ENCODE measurements around the gene AP2A2. TPM values are rescaled to one million over a fixed set of nuclear protein-coding genes. Genes with fewer than 3 reads are reported as not detected.

AP2A2 gene
- polyA plus RNA-seq, 3 donors, result 5.7 to 61.0 (median 8.2) TPM

DNA sequence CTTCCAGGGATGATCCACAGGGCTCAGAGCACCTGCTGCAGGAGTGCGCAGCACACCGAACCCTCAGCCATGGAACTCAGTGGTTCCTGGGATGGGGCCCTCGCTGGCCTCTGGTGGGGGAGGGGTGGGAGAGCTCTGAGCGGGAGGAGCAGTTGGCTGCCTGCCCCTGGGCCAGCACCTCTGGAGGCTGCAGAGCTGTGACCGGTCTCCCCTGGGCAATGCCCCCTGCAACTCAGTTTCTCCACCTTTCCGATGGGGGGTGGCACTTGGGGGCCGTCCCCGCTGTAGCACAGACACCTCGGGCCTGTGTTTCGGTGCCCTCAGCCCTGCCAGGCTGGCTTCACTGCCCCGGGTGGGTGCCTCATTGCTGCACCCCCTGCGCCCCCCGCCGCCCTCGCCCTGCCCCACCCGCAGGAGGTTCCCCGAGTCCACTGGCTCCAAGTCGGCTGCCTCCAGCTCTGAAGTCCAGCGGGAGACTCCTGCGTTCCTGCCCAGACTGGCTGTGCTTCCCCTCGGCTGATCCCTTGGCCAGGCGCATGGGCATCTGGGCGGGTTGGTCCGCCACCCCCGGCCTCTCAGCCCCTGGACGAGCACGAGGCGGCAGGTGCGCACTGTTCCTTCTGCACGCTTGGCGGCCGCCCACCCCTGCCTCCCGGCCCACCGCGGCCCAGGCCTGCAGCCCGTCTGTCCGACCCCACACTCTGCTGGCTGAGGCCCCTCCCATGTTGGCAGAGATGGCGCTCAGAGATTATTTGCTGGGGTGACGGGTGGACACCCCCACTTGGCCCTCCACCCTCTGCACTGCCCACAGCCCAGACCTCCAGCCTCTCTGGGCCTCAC, 109.0 kb downstream of the AP2A2 start:
- no peaks in the 10 kb centered on the region for H3K4me1 ChIP-seq (ENCODE audit: control insufficient read depth in 1 of 2, insufficient read depth in 2 of 2, low read length in 2 of 2)
- H3K4me3 ChIP-seq (replicated peaks in 1 of 3; ENCODE audit: low read depth in 2 of 3, low read length in 3 of 3), result no peak overlapping the region
- no peak overlapping the region for H3K9ac ChIP-seq (ENCODE audit: insufficient read depth, low read length, poor library complexity, severe bottlenecking)
- TF ChIP-seq, protein P1, sequence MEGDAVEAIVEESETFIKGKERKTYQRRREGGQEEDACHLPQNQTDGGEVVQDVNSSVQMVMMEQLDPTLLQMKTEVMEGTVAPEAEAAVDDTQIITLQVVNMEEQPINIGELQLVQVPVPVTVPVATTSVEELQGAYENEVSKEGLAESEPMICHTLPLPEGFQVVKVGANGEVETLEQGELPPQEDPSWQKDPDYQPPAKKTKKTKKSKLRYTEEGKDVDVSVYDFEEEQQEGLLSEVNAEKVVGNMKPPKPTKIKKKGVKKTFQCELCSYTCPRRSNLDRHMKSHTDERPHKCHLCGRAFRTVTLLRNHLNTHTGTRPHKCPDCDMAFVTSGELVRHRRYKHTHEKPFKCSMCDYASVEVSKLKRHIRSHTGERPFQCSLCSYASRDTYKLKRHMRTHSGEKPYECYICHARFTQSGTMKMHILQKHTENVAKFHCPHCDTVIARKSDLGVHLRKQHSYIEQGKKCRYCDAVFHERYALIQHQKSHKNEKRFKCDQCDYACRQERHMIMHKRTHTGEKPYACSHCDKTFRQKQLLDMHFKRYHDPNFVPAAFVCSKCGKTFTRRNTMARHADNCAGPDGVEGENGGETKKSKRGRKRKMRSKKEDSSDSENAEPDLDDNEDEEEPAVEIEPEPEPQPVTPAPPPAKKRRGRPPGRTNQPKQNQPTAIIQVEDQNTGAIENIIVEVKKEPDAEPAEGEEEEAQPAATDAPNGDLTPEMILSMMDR (IDR thresholded peaks at IDR 0.05), result no peak
- no peaks in the 10 kb centered on the region for H3K27me3 ChIP-seq (ENCODE audit: control insufficient read depth in 2 of 2, insufficient read depth in 2 of 2, low read length in 2 of 2)
- H3K27me3 Mint-ChIP-seq (ENCODE audit: low read depth in 3 of 3), result peaks cover 0 to 2% (median 1%) of the 10 kb centered on the region in 3 donors
- no peaks in the 10 kb centered on the region for H3K9me3 ChIP-seq (replicated peaks in 1 of 2; ENCODE audit: control insufficient read depth in 1 of 2, insufficient read depth in 1 of 2, low read length in 2 of 2)
- no peaks in the 10 kb centered on the region for H3K36me3 ChIP-seq (replicated peaks in 1 of 2; ENCODE audit: control insufficient read depth in 1 of 2, insufficient read depth in 2 of 2, low read length in 2 of 2)
- H3K9me3 Mint-ChIP-seq, result peaks cover 0 to 6% (median 2%) of the 10 kb centered on the region in 7 donors
- no peaks in the 10 kb centered on the region for H3K36me3 Mint-ChIP-seq
- H3K4me3 Mint-ChIP-seq, result no peak overlapping the region
- no peak overlapping the region for H3K27ac Mint-ChIP-seq
- 92% methylated on average over 35 of the region's 39 CpGs for WGBS (ENCODE audit: insufficient coverage)
- H3K4me2 ChIP-seq (replicated peaks; ENCODE audit: extremely low read depth, low read length, poor library complexity, severe bottlenecking), result no peak overlapping the region
- no peak overlapping the region for H3K27ac ChIP-seq (ENCODE audit: low read depth in 1 of 2, low read length in 2 of 2)
- DNase-seq, result no peak
- H2AFZ ChIP-seq (ENCODE audit: insufficient read depth, low read depth, low read length, poor library complexity, severe bottlenecking), result no peak overlapping the region
- H3K79me2 ChIP-seq (ENCODE audit: insufficient read depth, low read length), result no peaks in the 10 kb centered on the region
- H4K20me1 ChIP-seq (ENCODE audit: insufficient read depth, low read length), result no peaks in the 10 kb centered on the region
- intact Hi-C loops (cut with micrococcal nuclease), result no loop called here
- no peaks in the 10 kb centered on the region for H3K4me1 Mint-ChIP-seq

DNA sequence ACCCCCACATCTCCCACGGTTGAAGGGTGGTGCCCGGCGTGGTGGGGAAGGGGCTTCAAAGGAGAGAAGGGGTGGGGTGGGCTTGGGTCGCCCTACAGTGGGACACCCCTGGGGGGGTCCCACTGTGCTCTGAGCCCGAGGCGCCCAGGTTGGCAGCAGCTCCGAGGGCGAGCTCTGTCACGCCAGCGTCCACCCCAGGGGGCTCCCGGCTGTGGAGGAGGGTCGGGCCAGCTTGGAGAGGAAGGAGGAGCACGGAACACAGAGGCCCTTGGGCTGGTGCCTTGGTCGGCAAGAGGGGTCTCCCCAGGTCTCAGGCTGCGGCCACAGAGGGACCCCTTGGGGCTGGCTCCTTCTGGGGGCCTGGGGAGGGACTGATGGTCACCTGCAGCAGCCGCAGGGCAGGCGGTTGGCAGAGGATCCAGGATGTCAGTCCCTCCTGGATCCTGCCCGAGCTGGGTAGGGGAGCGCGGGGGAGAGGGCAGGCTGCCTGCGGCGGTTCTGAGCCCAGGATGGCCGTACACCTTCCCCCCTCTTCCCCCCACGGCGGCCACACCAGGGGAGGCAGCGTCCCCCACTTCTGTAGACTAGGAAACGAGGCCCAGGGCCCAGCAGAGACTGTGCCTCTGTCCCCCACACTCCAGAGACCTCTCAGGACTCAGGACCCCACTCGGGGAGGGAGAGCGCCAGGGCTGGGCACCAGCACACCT, 110.1 kb downstream of the AP2A2 start:
- no peaks in the 10 kb centered on the region for H3K27me3 ChIP-seq (ENCODE audit: control insufficient read depth in 2 of 2, insufficient read depth in 2 of 2, low read length in 2 of 2)

More for the DNA sequence above, 110.1 kb downstream of the AP2A2 start:
- Mint-ChIP-seq H3K9me3 (peaks cover 0 to 6% (median 2%) of the 10 kb centered on the region in 7 donors), H3K4me1 (no peaks in the 10 kb centered on the region), H3K27ac (no peak overlapping the region), H3K27me3 (ENCODE audit: low read depth in 3 of 3) (peaks cover 0 to 5% (median 2%) of the 10 kb centered on the region in 3 donors), H3K36me3 (no peaks in the 10 kb centered on the region), H3K4me3 (no peak overlapping the region)
- no peak overlapping the region for H2AFZ ChIP-seq (ENCODE audit: insufficient read depth, low read depth, low read length, poor library complexity, severe bottlenecking)
- H3K36me3 ChIP-seq (replicated peaks in 1 of 2; ENCODE audit: control insufficient read depth in 1 of 2, insufficient read depth in 2 of 2, low read length in 2 of 2), result no peaks in the 10 kb centered on the region
- no peaks in the 10 kb centered on the region for H4K20me1 ChIP-seq (ENCODE audit: insufficient read depth, low read length)
- no peaks in the 10 kb centered on the region for H3K9me3 ChIP-seq (replicated peaks in 1 of 2; ENCODE audit: control insufficient read depth in 1 of 2, insufficient read depth in 1 of 2, low read length in 2 of 2)
- no peak overlapping the region for H3K27ac ChIP-seq (ENCODE audit: low read depth in 1 of 2, low read length in 2 of 2)
- H3K4me1 ChIP-seq (ENCODE audit: control insufficient read depth in 1 of 2, insufficient read depth in 2 of 2, low read length in 2 of 2), result no peaks in the 10 kb centered on the region
- no peak overlapping the region for H3K4me3 ChIP-seq (replicated peaks in 1 of 3; ENCODE audit: low read depth in 2 of 3, low read length in 3 of 3)
- H3K9ac ChIP-seq (ENCODE audit: insufficient read depth, low read length, poor library complexity, severe bottlenecking), result no peak overlapping the region
- H3K79me2 ChIP-seq (ENCODE audit: insufficient read depth, low read length), result no peaks in the 10 kb centered on the region
- 89% methylated on average over 23 of the region's 29 CpGs for WGBS (ENCODE audit: insufficient coverage)
- intact Hi-C loops (cut with micrococcal nuclease), result no loop called here
- TF ChIP-seq, protein P1 (IDR thresholded peaks at IDR 0.05), result no peak
- DNase-seq, result no peak
- no peak overlapping the region for H3K4me2 ChIP-seq (replicated peaks; ENCODE audit: extremely low read depth, low read length, poor library complexity, severe bottlenecking)

Measured in CD14-positive monocyte (primary cell).